T-helper 1 cell treated with Interleukin-12 subunit alpha and Interleukin-12 subunit beta and Interleukin-4 antibody, amounts not matched to agents 30 ng/mL and 1 ng/mL, for 36 hours (primary cell): Measurements from ENCODE around the gene FYN. TPM values are rescaled to one million over a fixed set of nuclear protein-coding genes. Genes with fewer than 3 reads are reported as not detected.
"Not testable (repeated sequence)": the region's sequence is repeated elsewhere in the genome, so short reads cannot be mapped to it uniquely, and the experiment has no call there.

ENCODE experiments used
- intact Hi-C: fragments of 100-400 bp; cut with micrococcal nuclease; formaldehyde crosslinking; loops from one replicate; pipeline ENCODE4 v1.15.1; 2024
- total RNA-seq: library from RNA; stranded (reverse); gene quantifications from 2 replicates; pipeline ENCODE4 v1.2.3, GENCODE V29; 2022

FYN gene
- total RNA-seq, 1 donor from 2014 or later: 157 TPM

- intact Hi-C loops: no loop called here
These were observed 181.7 kb downstream of the FYN start for GRCh38 chr6:111691345-111692225.

GRCh38 chr6:111689946-111690345, 183.3 kb downstream of the FYN start:
- intact Hi-C loops: no loop called here

GRCh38 chr6:111689419-111689818, 183.8 kb downstream of the FYN start:
- intact Hi-C loops: no loop called here

- intact Hi-C loops: no loop called here
These were observed 184.9 kb downstream of the FYN start for GRCh38 chr6:111688331-111688730.

GRCh38 chr6:111687652-111688051, 185.6 kb downstream of the FYN start:
- intact Hi-C loops: loop anchor here (1.0 kb wide), 1 partner anchor 38 kb away; no protein-coding TSS in a partner anchor

GRCh38 chr6:111686932-111687266, 186.4 kb downstream of the FYN start:
- intact Hi-C loops: loop anchor here (1.0 kb wide), 1 partner anchor 38 kb away; no protein-coding TSS in a partner anchor

- intact Hi-C loops: no loop called here
These were observed 186.9 kb downstream of the FYN start for GRCh38 chr6:111686249-111686931.

GRCh38 chr6:111685526-111685925, 187.7 kb downstream of the FYN start:
- intact Hi-C loops: no loop called here

GRCh38 chr6:111685058-111685457, 188.2 kb downstream of the FYN start:
- intact Hi-C loops: no loop called here

- intact Hi-C loops: no loop called here
These were observed 189.4 kb downstream of the FYN start for GRCh38 chr6:111683749-111684267.

- intact Hi-C loops: no loop called here
These were observed 190.1 kb downstream of the FYN start for GRCh38 chr6:111683157-111683556.

- intact Hi-C loops: no loop called here
These were observed 191.4 kb downstream of the FYN start for GRCh38 chr6:111681860-111682259.

GRCh38 chr6:111680811-111681609, 192.2 kb downstream of the FYN start:
- intact Hi-C loops: not testable (repeated sequence)

- intact Hi-C loops: no loop called here
These were observed 193.1 kb downstream of the FYN start for GRCh38 chr6:111680015-111680712.

- intact Hi-C loops: no loop called here
These were observed 194.0 kb downstream of the FYN start for GRCh38 chr6:111679126-111679858.

- intact Hi-C loops: no loop called here
These were observed 195.8 kb downstream of the FYN start for GRCh38 chr6:111677249-111677990.

GRCh38 chr6:111676383-111676782, 196.9 kb downstream of the FYN start:
- intact Hi-C loops: no loop called here

GRCh38 chr6:111674883-111675282, 198.4 kb downstream of the FYN start:
- intact Hi-C loops: no loop called here

GRCh38 chr6:111674413-111674812, 198.8 kb downstream of the FYN start:
- intact Hi-C loops: no loop called here

GRCh38 chr6:111673937-111674336, 199.3 kb downstream of the FYN start:
- intact Hi-C loops: no loop called here
